ENCODE measurements around the gene KDM6A. TPM values are rescaled to one million over a fixed set of nuclear protein-coding genes. Genes with fewer than 3 reads are reported as not detected.

Gene KDM6A
- total and polyA plus RNA-seq, 9 of the 15 experiments (the other 6 are each of a cell fraction or from before 2014, with no cell fraction given): 8.4 to 34.3 (median 22.9) TPM

DNA sequence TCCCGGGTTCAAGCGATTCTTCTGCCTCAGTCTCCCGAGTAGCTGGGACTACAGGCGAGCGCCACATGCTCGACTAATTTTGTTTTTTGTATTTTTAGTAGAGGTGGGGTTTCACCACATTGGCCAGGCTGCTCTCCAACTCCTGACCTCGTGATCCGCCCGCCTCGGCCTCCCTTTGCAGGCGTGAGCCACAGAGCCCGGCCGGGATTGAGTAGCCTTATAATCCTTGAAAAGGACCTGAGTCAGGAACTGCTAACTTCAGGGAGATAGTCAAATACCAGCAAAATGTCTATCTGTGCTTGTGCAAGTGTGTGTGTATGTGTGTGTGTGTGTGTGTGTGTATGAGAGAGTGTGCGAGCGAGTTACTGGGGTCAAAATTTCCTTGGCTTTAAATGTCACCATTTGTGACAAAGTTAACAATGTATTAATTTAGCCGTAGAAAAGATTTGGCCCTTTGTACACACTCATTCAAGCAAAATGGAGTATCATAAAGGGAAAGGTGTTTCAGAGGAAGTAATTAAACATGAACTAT, 1.8 kb upstream of the KDM6A start:
- in situ Hi-C loops (cut with MboI) (no loop called here), intact Hi-C loops (cut with micrococcal nuclease) (loop anchor here (5.0 kb wide), 1 partner anchor 201 kb away; no protein-coding TSS in a partner anchor)
- Histone ChIP-seq H3K27ac (ENCODE audit: extremely low read depth, low read depth, low read length) (peak overlapping the region; percentile 93), H3K9me1 (ENCODE audit: control insufficient read depth, insufficient read depth, low read length) (no peaks in the 10 kb centered on the region), H3K9me3 (replicated peaks; ENCODE audit: control insufficient read depth, insufficient read depth, low read depth, low read length) (no peaks in the 10 kb centered on the region), H3K9ac (ENCODE audit: insufficient read depth in 1 of 2, low read depth in 2 of 2, low read length in 2 of 2) (peak overlapping the region; percentile 82 to 86), H3K4me1 (replicated peaks in 1 of 2; ENCODE audit: control insufficient read depth in 2 of 2, insufficient read depth in 2 of 2, low read length in 2 of 2) (peaks cover 0 to 14% of the 10 kb centered on the region in 2 experiments; a peak in 4 of 5 replicates), H3K79me2 (ENCODE audit: control insufficient read depth, insufficient read depth, low read length) (peaks cover 45% of the 10 kb centered on the region), H3K36me3 (ENCODE audit: control insufficient read depth, insufficient read depth, low read length) (peaks cover 6% of the 10 kb centered on the region), H3K27me3 (ENCODE audit: control insufficient read depth in 2 of 2, insufficient read depth in 2 of 2, low read length in 2 of 2) (no peaks in the 10 kb centered on the region), H4K20me1 (replicated peaks; ENCODE audit: control insufficient read depth, insufficient read depth, low read length) (peaks cover 7% of the 10 kb centered on the region), H3K4me3 (peak overlapping the region; percentile 99), H2AFZ (ENCODE audit: low read depth, low read length) (no peak overlapping the region), H3K4me2 (ENCODE audit: insufficient read depth, low read length) (peak overlapping the region; percentile 69)
- ChIA-PET POLR2A (interaction anchor here (0.7 kb wide), 1 partner anchor 387 kb away, joined by 4 read pairs; no protein-coding TSS in a partner anchor), CTCF (ENCODE audit: low intra/inter-chr PET ratio) (no interaction called here)
- no peak for ATAC-seq
- no TSS peak for BruUV-seq (replicated peaks)
- FAIRE-seq: peak; percentile 55
- WGBS (ENCODE audit: insufficient coverage, low coverage, missing lambda C conversion rate): 45% methylated on average over 16 of the region's 16 CpGs
- peak in 1 of 4 experiments; percentile 31 for DNase-seq (ENCODE audit: extremely low read depth in 1 of 4, low spot score in 3 of 4)
- TF ChIP-seq TEAD1 (CRISPR knock-in tag; IDR thresholded peaks at IDR 0.05) (no peak), IRF2 (CRISPR knock-in tag; IDR thresholded peaks at IDR 0.05) (no peak), ZNF174 (CRISPR knock-in tag; IDR thresholded peaks at IDR 0.05) (no peak), HEY1 (CRISPR knock-in tag; IDR thresholded peaks at IDR 0.05; ENCODE audit: borderline replicate concordance) (no peak), ZNF184 (CRISPR knock-in tag; IDR thresholded peaks at IDR 0.05) (no peak), POU5F1 (IDR thresholded peaks at IDR 0.05; ENCODE audit: borderline replicate concordance, low read depth, low read length, partially characterized antibody) (no peak), MBD2 (IDR thresholded peaks at IDR 0.05; ENCODE audit: borderline replicate concordance, low read depth) (no peak), BDP1 (IDR thresholded peaks at IDR 0.05; ENCODE audit: insufficient read depth, insufficient read length) (no peak)
- TF ChIP-seq, protein P1, sequence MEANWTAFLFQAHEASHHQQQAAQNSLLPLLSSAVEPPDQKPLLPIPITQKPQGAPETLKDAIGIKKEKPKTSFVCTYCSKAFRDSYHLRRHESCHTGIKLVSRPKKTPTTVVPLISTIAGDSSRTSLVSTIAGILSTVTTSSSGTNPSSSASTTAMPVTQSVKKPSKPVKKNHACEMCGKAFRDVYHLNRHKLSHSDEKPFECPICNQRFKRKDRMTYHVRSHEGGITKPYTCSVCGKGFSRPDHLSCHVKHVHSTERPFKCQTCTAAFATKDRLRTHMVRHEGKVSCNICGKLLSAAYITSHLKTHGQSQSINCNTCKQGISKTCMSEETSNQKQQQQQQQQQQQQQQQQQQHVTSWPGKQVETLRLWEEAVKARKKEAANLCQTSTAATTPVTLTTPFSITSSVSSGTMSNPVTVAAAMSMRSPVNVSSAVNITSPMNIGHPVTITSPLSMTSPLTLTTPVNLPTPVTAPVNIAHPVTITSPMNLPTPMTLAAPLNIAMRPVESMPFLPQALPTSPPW (CRISPR knock-in tag; IDR thresholded peaks at IDR 0.05): no peak
- TF ChIP-seq, protein P2, sequence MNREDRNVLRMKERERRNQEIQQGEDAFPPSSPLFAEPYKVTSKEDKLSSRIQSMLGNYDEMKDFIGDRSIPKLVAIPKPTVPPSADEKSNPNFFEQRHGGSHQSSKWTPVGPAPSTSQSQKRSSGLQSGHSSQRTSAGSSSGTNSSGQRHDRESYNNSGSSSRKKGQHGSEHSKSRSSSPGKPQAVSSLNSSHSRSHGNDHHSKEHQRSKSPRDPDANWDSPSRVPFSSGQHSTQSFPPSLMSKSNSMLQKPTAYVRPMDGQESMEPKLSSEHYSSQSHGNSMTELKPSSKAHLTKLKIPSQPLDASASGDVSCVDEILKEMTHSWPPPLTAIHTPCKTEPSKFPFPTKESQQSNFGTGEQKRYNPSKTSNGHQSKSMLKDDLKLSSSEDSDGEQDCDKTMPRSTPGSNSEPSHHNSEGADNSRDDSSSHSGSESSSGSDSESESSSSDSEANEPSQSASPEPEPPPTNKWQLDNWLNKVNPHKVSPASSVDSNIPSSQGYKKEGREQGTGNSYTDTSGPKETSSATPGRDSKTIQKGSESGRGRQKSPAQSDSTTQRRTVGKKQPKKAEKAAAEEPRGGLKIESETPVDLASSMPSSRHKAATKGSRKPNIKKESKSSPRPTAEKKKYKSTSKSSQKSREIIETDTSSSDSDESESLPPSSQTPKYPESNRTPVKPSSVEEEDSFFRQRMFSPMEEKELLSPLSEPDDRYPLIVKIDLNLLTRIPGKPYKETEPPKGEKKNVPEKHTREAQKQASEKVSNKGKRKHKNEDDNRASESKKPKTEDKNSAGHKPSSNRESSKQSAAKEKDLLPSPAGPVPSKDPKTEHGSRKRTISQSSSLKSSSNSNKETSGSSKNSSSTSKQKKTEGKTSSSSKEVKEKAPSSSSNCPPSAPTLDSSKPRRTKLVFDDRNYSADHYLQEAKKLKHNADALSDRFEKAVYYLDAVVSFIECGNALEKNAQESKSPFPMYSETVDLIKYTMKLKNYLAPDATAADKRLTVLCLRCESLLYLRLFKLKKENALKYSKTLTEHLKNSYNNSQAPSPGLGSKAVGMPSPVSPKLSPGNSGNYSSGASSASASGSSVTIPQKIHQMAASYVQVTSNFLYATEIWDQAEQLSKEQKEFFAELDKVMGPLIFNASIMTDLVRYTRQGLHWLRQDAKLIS (CRISPR knock-in tag; IDR thresholded peaks at IDR 0.05): no peak
- TF ChIP-seq, protein P3, sequence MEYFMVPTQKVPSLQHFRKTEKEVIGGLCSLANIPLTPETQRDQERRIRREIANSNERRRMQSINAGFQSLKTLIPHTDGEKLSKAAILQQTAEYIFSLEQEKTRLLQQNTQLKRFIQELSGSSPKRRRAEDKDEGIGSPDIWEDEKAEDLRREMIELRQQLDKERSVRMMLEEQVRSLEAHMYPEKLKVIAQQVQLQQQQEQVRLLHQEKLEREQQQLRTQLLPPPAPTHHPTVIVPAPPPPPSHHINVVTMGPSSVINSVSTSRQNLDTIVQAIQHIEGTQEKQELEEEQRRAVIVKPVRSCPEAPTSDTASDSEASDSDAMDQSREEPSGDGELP (CRISPR knock-in tag; IDR thresholded peaks at IDR 0.05; ENCODE audit: borderline replicate concordance): no peak
